Stimulated activated CD8-positive, alpha-beta memory T cell treated with anti-CD3 and anti-CD28 coated beads, Interleukin-15, amount 100 ng/mL, for 4 hours (primary cell): ENCODE measurements around the gene WNT2B.

ENCODE experiments used
- DNase-seq, 2 donors: peaks; one replicate each; pipeline ENCODE4 v3.0.0-alpha.2; 2020; ENCODE audit warnings: low read depth in 2 of 2

The WNT2B gene

DNA sequence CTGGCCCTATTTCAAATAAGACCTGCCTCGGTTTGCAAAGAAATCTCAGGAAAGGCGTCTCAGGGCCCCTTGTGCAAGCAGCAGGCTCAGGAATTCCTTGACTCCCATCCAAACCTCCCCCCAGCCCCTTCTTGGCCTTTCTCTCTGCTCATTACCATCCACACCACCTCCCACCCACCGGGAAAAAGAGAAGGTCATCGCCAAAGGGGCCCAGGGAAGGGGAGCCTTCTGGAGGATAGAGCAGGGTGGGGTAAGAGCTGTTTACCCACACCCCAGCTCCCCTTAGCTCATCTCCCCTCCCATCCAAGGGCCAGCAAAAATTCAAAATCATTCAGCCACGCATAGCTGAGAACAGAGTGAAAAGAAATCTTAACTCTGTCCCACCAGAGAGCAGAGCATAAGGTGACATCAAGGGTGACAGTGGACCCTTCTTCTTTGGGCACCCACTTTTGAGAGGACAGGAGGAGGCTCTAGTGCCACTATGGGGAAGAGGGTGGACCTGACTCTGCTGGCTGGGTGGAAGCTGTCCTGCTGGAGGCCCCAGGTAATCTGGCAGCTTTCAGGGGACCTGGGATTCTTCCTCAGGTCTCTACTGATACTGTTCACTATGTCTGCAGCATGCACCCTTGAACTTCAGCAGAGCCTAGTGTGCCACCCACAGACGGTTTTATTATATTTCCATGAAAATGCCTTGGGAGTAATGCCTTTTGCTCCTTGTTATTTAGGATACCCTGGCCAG is 3.9 kb upstream of the WNT2B start:
- DNase-seq: no peak

DNA sequence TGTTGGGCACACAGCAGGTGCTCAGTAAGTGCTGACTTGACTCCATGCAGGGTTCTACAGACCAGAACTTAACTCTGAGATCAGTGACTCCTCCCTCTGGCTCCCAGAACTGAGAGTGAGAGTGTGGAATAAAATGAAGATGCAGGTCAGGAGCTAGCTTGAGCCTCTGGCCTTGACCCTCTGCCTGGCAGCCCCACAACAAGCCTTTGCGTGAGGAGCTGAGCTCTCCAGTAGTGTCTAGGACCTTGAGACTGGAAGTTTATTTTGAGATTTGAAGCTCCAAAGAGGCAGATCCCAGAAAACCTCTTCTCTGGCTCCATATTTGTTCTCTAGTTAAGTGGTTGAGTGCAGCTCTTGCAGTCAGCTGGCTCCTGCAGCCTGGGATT is 3.4 kb upstream of the WNT2B start:
- no peak for DNase-seq

- DNase-seq: no peak
These were observed 2.9 kb upstream of the WNT2B start for GRCh38 chr1:112505878-112506277.

GRCh38 chr1:112506306-112506705 is 2.5 kb upstream of the WNT2B start:
- DNase-seq: no peak

GRCh38 chr1:112506731-112507130 is 2.0 kb upstream of the WNT2B start:
- no peak for DNase-seq

- no peak for DNase-seq
These were observed 1.4 kb upstream of the WNT2B start for GRCh38 chr1:112507336-112507735.

DNA sequence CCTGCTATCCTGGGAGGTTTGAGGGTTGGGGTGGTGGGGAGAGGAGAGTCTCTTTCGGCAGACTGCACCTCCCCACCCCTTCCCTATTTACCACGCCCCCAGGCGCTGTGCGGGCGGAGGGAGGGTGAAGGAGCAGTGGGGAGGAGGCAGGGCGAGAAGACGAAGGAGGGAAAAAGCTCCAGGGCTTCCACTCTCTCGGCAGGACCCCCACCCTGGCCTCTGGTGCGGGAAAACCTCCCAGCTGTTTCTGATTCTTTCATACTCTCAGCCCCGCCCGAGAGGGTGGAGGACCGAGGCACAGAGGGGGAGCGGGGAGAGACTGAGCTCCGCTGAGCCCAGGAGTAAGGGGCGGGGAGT is 866 bp upstream of the WNT2B start:
- no peak for DNase-seq

DNA sequence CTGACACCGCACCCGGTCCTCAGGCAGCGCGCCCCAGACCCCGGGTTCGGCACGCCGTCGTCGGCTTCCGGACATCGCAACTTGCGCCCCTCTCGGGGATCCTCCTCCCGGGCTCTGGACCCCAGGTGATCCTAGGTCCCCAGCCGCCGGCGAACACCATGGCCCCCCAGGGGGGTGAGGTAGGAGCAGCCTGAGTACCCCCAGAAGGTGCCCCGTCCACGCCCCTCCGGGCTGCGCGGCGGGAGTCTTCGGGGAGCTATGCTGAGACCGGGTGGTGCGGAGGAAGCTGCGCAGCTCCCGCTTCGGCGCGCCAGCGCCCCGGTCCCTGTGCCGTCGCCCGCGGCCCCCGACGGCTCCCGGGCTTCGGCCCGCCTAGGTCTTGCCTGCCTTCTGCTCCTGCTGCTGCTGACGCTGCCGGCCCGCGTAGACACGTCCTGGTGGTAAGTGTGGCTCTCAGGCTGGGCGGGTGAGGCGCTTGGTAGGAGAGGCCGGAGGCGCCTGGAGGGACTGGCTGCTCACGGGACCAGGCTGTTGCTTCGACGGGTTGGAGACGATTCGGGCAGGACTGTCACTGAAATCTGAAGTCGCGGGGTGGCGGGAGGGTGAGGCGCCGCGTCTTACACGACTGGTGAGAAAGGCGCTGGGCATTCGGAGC is 367 bp downstream of the WNT2B start:
- no peak for DNase-seq

DNA sequence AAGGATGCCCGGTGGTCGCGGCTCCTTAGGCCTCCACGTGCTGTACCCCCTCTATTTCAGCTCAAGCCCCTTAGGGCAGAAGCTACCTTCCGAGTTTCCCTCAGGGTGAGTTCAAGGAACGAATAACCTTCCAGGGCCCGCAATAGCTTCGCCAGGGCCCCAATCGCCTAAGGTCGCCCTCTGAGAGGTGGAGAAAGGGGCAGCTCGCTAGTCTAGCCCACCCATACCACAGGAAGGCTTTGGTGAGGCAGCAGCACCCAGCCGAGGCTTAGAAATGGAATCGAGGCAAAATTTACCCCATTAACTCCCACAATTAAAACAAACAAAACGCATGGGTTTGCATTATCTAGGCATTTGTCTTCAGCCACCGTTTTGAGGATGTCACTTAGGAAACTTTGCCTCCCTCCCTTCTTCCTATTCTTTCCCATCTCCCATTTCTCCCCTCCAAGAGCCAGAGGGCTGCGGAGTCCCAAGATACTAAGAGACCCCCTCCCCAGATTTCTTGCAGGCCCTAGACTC is 954 bp downstream of the WNT2B start:
- no peak for DNase-seq

DNA sequence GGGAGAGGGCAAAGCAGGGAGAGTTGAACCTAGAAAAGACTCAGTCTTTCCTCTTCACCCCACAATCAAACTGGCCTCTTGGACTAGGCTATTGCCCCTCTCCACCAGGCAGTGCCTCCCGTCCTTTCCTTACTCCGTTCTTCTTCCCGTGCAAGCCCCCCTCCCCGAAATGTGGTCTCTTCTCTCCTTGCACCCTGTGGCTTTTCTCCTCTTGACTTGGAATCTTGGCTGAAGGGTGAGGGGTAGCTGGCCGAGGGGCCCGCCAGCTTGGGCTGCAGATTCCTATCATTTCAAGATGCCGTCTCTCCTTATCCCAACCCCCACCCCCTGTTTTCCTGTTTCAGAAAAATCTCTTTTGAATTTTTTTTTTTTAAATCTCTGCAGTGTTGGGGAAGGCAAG is 1.6 kb downstream of the WNT2B start:
- DNase-seq: no peak

GRCh38 chr1:112511897-112512296 is 3.1 kb downstream of the WNT2B start:
- no peak for DNase-seq

DNA sequence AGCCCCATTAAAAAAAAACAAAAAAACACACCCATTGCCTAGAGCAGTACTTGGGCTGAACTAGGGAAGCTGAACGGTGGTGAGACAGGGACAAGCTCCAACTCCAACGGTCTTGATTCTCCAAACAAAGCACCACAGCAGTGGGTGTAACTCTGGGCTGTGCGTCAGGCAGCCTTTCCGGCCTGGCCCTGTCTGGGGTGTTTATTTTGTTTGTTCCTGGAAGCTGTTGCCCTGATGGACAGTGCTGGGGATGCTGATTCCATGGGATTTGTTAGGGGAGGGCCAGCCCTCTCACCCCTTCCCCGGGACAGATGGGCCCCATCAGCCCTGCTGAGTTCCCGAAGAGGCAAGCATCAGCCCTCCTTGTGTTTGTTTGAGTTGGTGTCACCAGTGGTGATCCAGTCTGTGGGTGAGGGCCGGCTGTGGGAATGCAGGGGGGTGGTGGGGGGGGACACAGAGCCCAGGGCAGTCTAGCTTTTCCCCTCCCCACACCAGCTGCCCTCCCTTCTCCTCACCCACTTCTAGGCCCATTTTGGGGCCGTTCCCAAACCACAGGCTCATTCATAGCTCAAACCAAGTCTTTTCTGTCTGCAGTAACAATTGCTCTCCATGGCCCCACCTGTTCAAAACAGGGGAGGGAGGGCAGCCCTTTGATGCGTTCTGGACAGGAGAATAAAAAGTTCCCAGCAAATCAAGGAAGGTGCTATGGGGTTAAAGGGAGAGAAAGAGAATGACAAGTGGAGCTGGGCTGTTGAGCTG is 4.5 kb downstream of the WNT2B start:
- no peak for DNase-seq

DNA sequence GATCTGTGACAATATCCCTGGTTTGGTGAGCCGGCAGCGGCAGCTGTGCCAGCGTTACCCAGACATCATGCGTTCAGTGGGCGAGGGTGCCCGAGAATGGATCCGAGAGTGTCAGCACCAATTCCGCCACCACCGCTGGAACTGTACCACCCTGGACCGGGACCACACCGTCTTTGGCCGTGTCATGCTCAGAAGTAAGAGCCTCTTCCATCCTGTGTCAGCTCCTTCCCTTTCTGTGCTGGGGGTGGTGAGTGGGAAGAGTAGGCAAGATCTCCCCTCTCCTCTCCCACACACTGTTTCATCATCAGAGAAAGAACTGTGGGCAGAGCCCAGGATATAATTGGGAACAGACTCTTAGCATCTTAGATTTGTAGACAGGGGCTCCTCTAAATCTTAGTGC is 6.1 kb downstream of the WNT2B start:
- DNase-seq: no peak

DNA sequence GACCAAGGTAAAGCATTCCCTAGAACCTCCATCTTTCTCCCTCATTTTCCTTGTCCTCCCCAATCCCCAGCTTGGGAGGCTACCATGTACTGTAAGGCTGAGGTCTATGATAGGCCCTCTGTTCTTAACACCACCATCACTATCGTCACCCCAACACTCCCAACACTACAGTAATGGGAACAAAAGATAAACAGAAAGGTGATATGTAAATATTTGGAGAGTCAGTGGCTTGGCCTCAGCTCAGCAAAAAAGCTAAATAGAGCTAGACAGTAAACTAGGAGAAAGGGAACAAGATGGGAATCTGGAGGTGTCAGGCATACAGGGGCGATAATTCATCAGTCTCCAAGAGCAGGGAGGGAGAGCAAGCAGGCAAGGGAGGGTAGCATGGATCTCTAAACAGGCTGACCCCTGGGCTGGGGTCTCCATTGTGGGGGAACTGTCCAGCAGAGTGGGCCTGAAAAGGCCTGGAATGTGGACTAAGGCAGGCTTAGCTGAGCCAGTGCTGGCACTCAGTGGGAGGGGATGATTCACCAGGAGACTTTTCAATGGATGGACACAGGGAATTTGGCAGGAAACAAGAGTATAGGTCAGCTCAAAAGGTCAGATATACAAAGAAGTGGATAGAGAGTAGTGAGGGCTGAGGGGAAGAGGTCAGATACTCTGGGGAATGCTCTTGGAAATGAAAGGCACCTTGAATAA is 6.7 kb downstream of the WNT2B start:
- DNase-seq: no peak

GRCh38 chr1:112516141-112516540 is 7.4 kb downstream of the WNT2B start:
- no peak for DNase-seq

GRCh38 chr1:112517231-112517630 is 8.5 kb downstream of the WNT2B start:
- DNase-seq: no peak

DNA sequence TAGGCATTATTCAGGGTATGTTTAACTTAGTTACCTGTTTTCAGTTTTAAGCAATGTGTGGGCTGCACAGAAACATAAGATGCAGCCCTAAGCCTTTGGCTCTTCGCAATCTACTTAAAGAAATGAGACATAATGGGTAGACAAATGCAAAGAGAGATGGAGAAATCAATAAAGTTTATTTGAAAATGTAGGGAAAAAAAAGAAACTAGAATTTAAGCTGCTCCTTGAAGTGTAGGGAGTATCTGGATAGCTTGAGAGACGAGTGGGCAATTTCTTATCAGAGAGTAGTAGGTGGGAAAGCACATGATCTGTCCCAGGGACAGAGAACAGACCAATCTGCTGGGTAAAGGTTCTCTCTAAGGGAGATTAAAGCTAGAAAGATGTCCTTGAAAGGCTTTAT is 8.9 kb downstream of the WNT2B start:
- DNase-seq: no peak

DNA sequence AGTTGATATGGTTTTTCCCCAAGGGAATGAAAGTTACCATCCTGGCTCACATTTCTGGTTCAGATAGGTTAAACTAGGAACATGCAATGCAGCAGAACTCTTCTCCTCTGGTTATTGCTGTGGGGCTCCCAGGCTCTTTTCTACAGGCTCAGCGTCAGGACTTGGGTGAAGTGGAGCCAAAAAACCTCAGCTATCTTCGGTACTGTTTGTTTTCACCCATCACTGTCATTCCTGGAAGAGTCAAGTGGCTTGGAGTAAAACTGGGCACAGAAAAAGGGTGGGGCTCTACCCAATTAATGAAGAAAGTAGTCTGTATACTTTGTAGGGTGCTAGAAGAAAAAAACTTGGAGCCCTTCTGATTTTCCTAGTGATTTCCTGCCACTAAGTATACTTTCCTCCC is 9.4 kb downstream of the WNT2B start:
- DNase-seq: no peak

GRCh38 chr1:112520166-112520565 is 11.4 kb downstream of the WNT2B start:
- no peak for DNase-seq

- no peak for DNase-seq
These were observed 13.9 kb downstream of the WNT2B start for GRCh38 chr1:112522621-112523020.

DNA sequence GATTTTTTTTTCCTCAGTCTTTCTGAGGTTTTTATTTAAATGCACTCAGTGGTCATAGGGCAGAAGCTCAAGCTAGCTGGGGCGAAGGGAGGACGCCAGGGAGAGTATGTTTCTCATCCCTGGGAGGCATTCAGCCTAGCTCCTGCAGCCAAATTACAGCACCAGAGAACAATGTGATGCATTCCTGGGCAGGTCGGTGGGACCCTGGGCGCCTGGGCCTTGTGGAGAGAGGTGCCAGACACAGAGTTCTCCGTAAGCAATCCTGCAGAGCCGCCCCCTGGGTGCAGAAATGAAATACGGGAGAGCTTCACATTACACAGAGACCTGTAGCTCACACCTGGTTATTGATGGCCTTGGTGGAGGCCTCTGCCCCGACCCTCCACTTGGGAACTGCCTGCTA is 15.5 kb downstream of the WNT2B start:
- no peak for DNase-seq

DNA sequence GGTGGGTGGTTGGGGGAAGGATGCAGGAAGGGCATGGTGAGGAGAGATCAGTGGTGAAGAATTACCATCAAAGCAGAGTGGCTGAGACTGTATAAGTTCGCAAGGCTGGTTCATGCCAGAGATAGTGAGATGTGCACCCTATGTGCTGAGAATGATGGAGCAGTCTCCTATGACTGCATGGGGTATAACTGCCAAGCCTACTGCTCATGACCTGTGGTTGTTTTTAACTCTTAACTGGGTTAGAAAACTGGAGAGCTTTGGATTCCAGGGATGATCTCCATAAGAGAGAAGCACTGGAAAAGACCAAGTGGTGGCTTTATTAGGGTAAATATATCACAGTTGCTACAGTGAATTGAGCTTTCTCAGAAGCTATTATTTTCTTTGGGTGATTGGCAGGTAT is 16.2 kb downstream of the WNT2B start:
- no peak for DNase-seq
